GM19035 (cell line): ENCODE data around the gene DLL3.
"Not testable (repeated sequence)": the region's sequence is repeated elsewhere in the genome, so short reads cannot be mapped to it uniquely, and the experiment has no call there.

Source experiments
- ATAC-seq: cut with Tn5 transposase; IDR thresholded peaks from one replicate; pipeline ENCODE4 v1.9.1; 2021; ENCODE audit not compliant: unreplicated experiment

Gene DLL3, protein sequence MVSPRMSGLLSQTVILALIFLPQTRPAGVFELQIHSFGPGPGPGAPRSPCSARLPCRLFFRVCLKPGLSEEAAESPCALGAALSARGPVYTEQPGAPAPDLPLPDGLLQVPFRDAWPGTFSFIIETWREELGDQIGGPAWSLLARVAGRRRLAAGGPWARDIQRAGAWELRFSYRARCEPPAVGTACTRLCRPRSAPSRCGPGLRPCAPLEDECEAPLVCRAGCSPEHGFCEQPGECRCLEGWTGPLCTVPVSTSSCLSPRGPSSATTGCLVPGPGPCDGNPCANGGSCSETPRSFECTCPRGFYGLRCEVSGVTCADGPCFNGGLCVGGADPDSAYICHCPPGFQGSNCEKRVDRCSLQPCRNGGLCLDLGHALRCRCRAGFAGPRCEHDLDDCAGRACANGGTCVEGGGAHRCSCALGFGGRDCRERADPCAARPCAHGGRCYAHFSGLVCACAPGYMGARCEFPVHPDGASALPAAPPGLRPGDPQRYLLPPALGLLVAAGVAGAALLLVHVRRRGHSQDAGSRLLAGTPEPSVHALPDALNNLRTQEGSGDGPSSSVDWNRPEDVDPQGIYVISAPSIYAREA

DNA sequence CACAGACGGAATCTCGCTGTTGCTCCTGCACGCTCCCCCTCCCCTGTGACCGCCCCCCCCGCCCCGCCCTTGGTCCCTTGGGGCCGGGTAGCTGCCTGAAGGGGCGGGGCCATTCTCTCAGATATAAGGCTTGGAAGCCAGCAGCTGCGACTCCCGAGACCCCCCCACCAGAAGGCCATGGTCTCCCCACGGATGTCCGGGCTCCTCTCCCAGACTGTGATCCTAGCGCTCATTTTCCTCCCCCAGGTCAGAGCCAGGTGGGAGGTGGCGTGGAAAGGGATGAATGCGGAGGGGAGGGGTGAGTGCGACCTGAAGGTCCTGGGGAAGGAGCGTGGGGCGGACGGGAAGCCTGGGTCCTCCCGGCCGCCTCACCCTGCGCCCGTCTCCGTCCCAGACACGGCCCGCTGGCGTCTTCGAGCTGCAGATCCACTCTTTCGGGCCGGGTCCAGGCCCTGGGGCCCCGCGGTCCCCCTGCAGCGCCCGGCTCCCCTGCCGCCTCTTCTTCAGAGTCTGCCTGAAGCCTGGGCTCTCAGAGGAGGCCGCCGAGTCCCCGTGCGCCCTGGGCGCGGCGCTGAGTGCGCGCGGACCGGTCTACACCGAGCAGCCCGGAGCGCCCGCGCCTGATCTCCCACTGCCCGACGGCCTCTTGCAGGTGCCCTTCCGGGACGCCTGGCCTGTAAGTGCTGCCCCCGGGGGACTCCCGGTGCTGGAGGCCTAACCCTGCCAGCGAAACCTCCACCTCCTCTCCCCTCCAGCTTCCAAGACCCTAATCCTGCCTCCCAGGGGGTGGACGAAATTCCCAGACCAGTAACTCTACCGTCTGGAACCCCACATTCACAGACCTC, at the start of gene DLL3:
TSS of gene DLL3 (plus strand) at position 150 of the 845 bp plus-strand sequence. CDS start at position 178, 28 bp downstream.
- no peak for ATAC-seq

DNA sequence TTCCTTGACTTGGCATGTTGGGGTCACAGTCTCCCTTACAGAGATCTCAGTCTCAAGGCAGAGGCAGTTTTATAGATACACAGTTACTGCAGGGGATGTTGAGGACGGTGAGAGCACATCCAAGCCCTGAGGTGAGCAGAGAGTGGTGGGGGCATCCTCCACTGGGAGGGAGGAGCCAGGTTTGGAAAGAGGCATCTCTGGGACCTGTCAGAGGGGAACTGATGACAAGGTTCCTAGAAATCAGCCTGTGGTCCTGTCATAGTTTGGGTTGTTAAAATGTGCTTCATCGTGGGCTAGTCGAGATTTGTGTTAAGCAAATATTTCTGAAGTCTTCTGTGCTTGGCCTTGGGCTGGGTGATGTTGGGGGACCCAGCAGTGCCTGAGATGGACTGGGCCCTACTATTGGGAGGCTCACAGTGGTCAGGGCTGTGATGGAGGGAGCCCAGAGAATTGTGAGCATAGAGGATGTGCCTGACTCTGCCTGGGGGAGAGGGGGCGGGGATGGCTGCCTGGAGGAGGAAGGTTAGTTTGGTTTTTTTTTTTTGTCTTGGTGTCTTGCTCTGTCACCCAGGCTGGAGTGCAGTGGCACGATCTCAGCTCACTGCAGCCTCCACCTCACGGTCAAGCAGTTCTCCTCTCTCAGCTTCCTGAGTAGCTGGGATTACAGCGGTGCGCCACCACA, 49.5 kb upstream of the DLL3 start:
- ATAC-seq: no peak

DNA sequence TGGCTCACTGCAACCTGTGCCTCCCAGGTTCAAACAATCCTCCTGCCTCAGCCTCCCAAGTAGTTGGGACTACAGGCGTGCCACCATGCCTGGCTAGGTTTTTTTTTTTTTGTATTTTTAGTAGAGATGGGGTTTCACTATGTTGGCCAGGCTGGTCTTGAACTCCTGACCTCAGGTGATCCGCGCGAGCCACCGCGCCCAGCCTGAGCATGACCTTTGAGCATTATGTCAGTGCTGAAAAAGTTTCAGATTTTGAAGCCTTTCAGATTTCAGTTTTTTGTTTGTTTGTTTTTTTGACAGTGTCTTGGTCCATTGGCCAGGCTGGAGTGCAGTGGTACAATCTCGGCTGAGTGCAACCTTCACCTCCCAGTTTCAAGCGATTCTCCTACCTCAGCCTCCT, 47.5 kb upstream of the DLL3 start:
- not testable (repeated sequence) for ATAC-seq

DNA sequence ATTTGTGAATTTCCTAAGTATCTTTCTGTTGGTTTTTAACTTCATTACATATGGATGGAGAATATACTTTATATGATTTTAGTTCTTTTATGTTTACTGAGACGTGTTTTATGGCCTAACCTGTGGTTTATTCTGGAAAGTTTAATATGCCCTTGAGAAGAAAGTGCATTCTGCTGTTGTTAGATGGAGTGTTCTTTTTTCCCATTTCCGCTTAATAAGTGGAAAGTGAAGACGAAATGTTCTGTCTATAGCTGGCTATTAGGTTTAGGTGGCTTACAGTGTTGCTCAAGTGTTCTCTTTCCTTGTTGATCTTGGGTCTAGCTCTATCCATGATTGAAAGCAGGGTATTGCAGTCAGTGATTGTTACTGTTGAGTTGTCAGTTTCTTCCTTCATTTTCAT, 35.3 kb upstream of the DLL3 start:
- no peak for ATAC-seq

DNA sequence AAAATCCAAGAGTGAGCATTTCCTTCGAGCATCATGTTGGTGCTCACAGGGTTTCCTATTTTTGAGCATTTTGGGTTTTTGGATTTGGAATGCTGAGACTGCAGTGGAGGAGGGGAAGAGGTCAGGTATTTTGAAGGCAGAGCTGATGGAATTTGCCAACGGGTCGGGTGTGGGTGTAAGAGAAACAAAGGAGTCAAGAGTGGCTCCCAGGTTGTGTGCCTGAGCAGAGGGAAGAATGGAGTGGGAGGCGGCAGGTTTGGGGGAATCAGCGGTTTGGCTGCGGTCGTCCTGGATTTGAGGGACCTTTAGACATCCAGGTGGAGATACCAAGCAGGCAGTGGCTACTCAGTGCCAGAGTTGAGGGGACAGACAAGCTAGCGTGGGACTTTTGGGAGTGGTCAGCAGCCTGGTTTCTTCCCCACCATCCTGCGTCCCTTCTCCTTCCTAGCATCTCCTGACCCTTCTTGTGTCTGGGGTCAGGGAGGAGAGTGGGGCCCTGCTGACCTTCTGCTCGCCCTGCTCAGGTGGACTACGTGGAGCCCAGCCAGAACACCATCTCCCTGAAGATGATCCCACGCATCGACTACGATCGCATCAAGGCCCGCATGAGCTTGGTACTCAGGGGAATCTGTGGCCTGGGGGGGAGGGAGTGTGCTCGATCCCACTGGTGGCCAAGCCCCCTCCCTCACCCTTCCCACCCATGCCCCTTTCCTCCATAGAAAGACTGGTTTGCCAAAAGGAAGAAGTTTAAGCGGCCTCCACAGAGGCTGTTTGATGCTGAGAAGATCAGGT, 32.6 kb upstream of the DLL3 start:
- ATAC-seq: no peak

DNA sequence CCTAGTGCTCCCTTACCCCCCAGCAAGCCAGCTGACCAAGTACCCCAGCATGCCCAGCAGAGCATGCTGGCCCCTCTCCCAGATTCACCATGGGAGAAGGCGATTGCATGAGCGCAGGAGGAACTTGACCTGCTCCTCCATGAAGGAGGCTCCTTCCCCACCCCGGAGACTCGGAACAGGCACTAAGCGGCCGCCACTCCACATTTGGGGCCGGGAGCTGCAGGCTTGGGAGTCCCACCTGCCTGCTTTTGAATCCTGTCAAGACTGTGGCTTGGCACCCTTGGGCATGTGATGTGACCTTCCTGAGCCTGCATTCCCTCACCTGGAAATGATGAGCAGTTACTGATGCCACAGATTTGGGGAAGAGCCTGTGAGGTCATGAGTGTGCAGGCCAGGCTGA, 30.8 kb upstream of the DLL3 start:
- no peak for ATAC-seq

DNA sequence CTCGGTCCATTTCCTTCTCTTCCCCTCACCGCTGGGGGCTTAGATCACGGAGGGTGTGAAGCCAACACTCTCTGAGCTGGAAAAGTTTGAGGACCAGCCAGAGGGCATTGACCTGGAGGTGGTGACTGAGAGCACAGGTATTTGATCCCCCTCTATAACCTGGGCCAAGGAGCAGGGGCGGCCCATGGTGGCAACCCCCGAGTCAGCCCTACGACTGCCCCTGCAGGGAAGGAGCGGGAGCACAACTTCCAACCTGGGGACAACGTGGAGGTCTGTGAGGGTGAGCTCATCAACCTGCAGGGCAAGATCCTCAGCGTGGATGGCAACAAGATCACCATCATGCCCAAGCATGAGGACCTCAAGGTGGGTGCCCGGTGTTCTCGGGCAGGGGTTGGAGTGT, 29.7 kb upstream of the DLL3 start:
- no peak for ATAC-seq

DNA sequence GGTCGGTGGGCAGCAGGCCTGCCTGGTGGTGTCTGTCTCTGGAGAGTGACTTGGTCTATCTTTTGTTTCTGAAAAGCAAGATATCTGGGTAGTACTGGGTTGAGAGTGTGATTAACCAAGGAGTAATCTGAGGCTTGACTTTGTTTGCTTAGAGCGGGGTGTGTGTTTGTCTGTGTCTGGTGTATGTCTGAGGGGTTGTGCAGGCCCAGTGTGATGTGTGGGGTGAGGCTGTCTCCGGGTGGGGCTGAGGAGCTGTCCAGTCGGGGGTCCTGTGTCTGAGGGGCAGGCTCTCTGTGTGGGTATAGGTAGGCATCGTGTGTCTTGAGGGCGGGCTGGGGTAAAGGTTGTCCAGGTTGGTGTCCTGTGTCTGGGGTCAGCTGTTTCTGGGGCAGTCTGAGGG, 29.2 kb upstream of the DLL3 start:
- ATAC-seq: no peak

DNA sequence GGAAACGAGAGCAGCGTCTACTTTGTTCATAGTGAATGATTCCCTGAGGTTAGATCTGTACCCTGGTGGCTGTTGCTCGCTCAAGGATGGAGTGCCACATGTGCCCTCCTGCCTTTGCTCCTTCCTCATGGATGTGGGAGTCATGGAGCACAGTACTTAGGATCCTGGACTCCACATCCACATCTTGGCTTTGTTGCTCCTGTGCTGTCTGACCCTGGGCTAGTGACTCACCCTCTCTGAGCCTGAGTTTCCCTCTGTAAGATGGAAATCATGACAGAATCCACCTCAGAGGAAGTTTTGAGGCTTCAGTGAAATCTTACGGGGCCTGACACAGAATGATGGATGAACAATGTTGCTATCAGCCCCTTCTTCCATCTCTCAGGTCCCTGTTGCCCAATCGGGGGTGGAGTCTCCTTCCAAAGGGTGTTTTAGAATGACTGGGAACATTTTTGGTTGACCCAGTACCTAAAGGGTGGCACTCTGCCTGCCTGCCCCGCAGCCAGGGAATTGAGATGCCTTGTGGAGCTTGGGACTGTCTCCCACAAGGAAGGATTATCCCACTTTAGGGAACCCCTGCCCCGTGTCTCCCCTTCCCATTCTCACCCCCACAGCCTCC, 27.9 kb upstream of the DLL3 start:
- no peak for ATAC-seq

DNA sequence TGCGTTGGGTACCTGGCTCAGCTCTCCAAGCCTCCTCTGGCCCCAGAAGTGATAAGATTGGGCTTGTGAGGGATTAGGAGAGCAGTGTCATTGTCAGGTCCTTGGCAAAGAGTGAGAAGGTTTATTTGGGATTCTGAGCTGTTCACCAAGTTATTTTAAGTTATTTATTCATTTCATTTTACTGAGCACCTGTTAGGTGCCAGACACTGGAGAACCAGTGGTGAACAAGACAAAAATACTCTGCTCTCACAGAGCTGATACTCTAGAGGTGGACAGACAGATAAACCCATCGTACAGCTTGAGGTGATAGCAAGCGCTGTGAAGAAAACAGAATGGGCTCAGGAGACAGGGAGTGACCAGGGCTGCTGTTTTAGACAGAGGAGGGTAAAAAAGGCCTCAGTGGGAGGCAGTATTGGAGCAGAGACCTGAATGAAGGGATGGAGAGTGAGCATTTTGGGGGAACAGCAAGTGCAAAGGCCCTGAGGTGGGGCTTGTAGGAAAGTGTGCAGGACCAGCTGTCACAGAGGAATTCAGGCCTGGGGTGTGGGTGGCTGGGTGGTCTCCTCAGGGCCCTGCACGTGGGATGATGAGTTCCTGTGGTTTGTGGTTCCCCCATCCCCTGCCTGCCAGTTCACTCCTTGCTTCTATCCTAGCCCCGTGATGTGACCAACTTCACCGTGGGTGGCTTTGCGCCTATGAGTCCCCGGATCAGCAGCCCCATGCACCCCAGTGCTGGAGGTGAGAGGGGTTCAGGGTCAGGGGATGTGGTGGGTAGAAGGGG, 26.8 kb upstream of the DLL3 start:
- ATAC-seq: no peak

DNA sequence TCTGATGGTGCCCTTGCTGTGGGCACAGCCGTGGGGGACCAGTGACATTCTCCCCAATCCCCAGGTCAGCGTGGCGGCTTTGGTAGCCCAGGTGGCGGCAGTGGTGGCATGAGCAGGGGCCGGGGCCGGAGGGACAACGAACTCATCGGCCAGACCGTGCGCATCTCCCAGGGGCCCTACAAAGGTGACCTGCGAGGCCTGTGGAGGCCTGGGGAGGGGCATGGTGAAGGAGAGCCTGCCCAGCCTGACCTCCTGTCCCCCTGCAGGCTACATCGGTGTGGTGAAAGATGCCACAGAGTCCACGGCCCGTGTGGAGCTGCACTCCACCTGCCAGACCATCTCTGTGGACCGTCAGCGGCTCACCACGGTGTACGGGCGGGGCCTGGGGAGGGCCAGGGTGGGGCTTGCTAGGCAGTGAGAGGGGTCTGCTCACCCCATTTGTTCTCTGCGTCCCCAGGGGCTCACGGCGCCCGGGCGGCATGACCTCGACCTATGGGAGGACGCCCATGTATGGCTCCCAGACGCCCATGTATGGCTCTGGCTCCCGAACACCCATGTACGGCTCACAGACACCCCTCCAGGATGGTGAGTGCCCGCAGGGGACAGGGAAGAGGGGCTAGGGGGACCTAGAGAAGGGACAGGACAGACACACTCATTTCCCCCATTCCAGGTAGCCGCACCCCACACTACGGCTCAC, 25.9 kb upstream of the DLL3 start:
- no peak for ATAC-seq

DNA sequence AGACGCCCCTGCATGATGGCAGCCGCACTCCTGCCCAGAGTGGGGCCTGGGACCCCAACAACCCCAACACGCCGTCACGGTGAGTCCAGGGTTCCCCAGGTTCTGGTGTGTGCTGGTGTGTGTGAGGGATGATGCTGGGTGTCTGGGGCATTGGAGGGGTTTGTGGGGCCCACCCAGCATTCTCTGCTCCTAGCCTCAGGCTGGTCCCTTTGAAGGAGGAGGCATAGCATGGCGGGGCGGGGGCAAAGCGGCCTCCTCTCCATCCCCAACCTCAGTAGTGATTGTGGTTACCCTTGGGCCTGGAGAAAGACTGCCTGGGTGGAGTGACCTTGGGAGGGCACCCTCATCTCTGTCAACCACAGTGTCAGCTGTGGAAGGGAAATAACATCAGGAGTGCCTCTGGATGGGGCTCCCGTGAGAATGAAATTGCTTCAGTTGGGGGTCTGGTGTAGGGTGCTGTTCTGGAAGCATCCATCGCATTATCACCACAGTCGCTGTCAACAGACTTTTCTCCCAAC, 25.2 kb upstream of the DLL3 start:
- ATAC-seq: no peak

DNA sequence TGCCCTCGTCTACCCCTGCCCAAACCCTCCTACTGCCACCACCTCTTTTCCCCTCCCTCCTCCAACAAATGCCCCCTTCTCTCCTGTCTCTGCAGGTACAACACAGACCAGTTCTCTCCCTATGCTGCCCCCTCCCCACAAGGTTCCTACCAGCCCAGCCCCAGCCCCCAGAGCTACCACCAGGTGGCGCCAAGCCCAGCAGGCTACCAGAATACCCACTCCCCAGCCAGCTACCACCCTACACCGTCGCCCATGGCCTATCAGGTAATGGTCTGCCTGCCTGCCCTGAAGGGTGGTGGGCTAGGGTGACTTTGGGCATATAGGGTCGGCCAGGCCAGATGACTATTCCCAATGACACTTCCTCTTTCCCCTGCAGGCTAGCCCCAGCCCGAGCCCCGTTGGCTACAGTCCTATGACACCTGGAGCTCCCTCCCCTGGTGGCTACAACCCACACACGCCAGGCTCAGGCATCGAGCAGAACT, 24.6 kb upstream of the DLL3 start:
- no peak for ATAC-seq

DNA sequence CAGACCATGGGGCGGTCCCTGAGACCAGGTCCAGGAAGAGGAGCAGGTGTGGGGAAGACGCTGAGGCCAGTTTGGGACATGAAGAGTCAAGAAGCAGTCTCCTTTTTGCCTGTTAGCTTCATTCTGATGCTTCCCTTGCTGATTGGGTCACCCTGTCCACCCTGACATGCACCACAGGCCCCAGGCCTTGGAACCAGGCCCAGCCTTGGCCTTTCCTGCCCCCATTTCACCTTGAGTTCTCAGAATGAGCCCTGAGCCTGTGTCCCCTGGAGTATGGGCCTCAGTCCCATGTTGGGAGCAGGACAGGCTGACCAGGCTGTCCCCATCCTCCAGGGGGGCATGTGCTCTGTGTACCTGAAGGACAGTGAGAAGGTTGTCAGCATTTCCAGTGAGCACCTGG, 23.0 kb upstream of the DLL3 start:
- no peak for ATAC-seq

DNA sequence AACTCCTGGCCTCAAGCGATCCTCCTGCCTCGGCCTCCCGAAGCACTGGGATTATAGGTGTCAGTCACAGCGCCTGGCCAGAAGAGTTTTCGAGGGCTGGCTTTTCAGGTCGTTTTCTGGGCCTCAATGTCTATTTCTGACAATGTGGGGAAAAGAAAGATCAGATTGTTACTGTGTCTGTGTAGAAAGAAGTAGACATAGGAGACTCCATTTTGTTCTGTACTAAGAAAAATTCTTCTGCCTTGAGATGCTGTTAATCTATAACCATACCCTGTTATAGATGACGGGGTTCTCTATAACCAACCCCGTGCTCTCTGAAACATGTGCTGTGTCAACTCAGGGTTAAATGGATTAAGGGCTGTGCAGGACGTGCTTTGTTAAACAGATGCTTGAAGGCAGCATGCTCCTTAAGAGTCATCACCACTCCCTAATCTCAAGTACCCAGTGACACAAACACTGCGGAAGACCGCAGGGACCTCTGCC, 19.4 kb upstream of the DLL3 start:
- ATAC-seq: not testable (repeated sequence)

DNA sequence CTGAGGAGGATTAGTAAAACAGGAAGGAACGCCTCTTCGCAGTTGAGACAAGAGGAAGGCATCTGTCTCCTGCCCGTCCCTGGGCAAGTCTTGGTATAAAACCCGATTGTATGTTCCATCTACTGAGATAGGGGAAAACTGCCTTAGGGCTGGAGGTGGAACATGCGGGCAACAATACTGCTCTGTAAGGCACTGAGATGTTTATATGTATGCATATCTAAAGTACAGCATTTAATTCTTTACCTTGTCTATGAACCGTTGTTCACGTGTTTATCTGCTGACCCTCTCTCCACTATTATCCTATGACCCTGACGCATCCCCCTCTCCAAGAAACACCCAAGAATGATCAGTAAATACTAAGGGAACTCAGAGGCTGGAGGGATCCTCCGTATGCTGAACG, 18.8 kb upstream of the DLL3 start:
- no peak for ATAC-seq

DNA sequence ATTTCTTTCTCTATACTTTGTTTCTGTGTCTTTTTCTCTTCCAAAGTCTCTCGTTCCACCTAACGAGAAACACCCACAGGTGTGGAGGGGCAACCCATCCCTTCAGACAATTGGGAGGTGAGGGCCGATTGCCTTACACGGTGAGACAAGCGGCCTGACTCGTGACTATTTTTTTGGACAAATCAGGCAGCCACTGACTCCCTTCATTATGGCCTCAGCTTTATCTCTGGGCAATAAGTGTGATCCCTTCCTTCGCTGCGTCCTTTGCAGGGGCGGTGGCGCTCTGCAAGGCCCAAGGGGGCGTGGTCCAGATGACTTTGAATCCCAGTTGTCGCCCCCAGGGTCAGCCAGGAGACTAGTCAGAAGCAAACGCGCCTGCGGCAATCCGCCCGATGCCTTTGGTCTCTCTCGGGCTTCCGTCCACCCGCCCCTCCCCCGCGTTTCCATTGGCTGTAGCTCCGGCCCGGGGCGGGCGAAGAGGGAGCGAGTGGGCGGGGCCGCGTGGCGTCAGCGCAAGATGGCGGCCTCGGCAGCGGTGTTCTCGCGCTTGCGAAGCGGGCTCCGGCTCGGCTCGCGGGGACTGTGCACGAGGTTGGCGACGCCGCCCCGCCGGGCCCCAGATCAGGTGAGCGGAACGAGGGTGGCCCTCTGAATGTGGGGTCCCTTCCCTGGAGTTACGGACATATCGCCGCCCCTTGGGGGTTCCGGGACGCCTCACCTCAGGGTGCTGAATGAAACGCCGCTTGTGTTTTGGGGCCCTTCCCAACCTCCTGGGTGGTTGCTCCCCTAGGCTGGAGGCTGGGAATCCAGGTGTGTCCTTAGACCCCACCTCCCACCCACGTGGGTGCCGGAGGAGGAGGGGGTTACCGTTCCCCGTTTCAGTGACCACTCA, 18.2 kb upstream of the DLL3 start, which contains the start of gene TIMM50:
TSS of gene TIMM50 (plus strand) at position 502 of the 892 bp plus-strand sequence. CDS start at position 518, 16 bp downstream.
- ATAC-seq: peak; percentile 87
